Stimulated activated CD8-positive, alpha-beta memory T cell treated with anti-CD3 and anti-CD28 coated beads, Interleukin-2, amount 100 ng/mL, for 48 hours (primary cell): ENCODE results near the gene FAM13A.

Experiments
- DNase-seq, 2 donors: peaks; one replicate each; pipeline ENCODE4 v3.0.0-alpha.2; 2020; ENCODE audit warnings: low read depth in 2 of 2

FAM13A gene

DNA sequence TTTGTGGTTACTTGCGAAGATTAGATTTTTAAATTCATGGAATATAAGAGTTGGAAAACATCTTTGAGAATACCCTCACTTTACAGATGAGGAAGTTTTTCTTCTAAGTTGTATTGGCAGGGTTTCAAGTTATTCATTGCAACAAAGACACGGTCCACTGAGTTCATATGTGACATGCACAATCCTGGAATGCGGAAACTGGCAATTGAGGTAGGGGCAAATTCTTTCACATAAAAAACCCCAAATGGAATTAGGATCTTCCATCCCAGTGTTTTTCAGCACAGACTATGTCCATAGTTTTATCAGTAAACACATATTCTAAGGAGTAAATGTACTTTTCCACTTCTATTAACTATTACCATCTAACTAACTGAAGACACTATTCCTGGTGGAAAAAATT is 277.6 kb downstream of the FAM13A start:
- no peak for DNase-seq

DNA sequence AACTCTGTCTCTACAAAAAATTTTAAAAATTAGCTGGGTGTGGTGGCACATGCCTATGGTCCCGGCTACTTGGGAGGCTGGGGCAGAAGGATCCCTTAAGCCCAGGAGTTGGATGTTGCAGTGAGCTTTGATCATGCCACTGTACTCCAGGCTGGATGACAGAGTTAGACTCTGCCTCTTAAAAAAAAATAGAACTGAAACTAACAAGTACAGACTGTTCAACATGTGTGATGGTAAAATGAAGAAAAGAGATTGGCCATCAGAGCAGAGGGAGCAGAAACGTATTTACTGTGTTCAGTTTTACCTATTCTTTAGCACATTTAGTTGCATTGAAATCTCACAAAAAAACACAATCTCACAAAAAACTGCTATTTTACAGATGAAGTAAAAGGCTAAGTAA is 281.5 kb downstream of the FAM13A start:
- no peak for DNase-seq

DNA sequence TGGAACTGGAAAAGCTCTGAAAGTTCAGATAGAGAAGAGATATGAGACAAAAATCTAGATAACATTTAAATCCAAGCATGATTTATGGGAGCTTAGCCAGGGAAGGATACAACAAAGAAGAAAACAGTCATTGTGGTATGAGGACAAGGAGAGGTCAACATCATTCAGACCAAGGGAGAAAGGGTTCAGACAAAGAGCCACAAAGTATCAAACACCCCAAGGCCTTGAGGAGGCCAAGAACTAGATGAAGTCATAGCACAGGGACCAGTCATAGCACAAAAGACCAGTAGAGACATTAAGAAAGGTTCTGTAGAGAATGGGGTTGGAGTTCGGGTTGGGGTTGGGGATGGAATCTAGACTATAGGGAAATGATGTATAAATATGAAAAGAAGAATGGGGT is 282.0 kb downstream of the FAM13A start:
- no peak for DNase-seq

- no peak for DNase-seq
These were observed 285.0 kb downstream of the FAM13A start for GRCh38 chr4:88771883-88772450.

DNA sequence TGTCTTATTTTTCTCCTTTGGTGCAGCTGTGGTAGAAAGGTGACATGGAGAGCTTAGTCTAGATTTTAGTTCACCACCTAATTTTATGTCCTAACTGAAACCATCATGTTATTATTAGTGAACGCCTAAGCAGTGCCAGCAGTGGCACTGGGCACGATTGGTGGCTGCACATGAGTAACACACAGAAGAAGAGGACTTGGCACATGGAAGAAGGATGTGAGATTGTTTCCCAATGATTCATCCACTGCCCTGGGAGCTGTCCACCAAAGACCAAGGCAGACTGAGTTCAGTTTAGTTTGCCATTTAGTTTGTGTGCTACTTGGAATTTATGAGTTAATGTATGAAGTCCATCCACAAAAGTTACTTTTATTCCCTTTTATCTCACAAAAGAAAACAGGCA is 291.3 kb downstream of the FAM13A start:
- no peak for DNase-seq

DNA sequence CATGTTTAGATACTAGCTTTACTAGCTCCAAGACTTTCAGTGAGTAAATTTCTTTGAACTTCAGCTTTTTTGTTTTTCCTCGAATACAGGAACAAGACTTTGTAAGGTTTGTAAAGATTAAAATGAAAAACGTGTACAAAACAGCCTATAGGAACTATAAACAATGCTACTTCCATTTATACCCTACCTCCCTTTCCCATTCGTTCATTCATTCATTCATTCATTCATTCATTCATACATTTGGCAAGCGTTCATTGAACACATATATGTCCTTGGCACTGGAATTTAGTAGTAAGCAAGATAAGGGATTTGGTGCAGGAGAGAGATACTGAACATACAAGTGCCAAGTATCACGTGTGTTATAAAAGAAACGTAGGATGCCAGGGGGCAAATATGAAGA is 293.9 kb downstream of the FAM13A start:
- DNase-seq = no peak

DNA sequence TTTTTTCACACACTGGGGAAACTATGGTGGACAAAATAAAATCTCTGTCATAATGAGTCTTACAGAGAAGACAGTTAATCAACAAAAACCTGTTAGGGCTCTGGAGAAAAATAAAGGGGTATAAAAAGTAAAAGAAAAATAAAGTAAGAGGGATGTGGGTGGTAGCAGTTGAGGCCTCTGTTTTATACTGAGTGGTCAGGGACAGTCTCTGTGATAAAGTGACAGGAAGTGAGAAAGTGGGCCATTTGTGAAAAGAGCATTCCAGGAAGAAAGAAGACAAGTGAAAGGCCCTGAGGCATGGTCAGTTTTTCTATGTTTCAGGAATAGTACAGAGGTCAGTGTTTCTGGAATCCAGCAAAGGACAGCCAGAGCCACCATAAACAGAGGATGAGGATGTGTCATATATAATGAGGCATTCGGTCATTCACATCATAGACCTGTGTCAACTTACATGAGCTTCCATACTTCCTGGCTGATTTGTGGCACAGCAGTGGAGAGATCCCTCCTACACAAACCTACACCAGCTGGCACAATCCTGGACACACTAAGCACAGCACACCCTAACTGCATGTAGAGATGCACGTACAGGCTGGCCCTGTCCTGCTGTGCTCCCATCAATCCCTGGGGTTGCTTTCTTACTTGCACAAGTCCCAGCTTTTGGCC is 295.0 kb downstream of the FAM13A start:
- no peak for DNase-seq

DNA sequence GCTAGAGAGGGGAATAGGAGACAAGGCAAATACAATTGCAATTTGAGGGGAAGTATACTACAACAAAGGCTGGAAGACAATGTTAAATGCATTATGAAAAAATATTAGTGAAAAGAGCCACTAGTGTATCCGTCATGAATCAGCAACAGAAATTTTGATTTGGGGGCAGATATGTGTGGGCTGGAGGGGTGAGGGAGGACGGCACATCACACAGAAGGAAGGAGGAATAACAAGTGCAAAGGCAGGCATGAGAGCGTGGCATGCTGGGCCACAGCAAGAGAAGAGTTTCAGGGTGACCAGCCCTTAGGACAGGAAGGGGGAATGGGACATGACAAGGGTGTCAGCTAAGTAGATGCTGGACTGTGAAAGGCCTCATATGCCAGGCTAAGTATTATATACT is 295.6 kb downstream of the FAM13A start:
- no peak for DNase-seq

DNA sequence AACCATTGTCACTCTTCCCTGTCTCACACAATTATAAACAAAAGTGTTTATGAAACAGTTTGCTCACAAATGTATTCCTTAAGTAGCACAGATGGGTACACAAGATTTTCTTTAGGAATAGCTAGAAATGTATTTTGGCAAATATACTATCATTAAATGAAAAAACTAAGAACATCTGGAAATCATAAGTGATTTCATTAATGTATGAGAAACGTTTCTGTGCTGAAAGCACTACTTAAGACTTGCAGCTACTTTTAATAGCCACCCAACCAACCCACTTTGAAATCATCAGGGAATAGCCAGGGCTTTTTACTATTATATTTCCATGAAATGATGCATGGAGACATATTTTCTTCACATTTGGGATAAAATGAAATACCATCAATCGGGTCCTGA is 297.1 kb downstream of the FAM13A start:
- DNase-seq = no peak

- DNase-seq = no peak
These were observed 297.7 kb downstream of the FAM13A start for GRCh38 chr4:88759039-88759894.

- DNase-seq = no peak
These were observed 298.7 kb downstream of the FAM13A start for GRCh38 chr4:88758264-88758663.

DNA sequence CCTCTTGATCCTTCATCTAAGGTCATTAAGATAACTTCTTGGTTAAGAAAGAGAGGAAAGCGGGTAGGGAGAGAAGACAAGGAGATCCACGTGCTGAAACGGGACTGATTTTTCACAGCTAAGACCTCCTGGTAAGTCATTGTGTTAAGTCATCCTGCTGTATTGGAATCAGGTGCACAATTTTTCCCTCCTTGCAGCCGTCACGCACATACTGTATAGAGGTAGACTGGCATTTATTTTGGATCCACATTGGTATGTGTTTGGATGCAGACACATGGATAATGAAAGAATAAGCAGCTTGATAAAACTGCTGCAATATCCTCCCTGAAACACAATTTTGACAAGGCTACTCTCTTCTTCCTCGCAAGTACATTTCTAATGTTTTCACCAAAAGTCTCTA is 299.2 kb downstream of the FAM13A start:
- no peak for DNase-seq

DNA sequence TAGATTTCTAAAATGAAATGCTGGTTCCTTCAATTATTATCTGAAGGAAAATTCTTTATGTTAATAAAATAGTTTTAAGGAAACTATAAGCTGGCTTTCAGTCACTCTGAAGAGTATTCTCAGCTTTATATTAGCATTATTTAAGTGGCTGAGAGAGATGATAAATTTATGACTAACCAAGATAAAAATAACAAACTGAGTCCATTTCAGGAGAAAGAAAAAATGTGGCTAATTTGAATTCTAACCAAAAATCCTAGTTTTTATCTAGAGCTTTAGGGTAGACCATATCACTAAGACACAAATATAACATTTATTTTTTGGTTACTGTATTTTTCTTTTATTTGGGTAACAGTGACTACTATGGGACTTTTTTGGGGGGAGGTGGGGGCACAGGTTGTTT is 299.9 kb downstream of the FAM13A start:
- DNase-seq = no peak

GRCh38 chr4:88756149-88756548 is 300.8 kb downstream of the FAM13A start:
- DNase-seq = no peak

GRCh38 chr4:88755454-88755853 is 301.5 kb downstream of the FAM13A start:
- DNase-seq = no peak

DNA sequence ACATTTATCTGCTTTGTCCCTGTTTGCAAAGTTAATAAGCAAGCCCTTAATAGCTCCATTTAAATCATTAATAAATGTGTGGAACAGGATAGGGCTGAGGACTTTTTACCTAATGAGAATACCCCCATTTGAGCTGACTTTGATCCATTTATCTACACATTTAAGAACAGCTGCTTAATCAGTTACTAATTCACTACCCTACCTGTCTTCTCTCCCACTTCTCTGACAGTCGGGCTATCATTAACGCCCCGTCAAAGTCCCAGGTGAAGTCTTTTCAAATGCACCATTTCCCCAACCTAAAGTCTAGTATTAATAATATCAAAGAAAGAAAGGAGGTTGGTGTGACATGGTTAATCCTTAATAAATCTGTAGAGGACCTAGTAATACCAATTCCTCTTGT is 302.2 kb downstream of the FAM13A start:
- DNase-seq = no peak

GRCh38 chr4:88753658-88754571 is 303.1 kb downstream of the FAM13A start:
- no peak for DNase-seq

DNA sequence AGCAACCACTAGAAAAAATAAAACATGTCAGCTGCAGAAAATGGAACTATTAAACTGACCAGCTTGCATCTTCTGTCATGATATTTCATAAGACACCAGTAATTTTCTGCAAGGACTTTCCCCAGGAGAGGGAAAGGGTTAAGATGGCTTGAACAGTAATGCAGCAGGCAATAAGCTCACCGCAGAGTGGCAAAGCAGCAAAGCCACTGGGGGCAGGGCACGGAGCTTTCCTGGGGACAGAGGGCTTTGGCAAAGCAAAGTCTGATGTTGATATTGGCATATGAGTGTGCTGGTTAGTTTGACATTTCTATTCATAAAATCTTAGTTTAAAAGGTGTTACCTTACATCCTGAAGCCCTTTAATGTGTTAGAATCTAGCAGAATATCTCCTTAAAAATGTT is 304.2 kb downstream of the FAM13A start:
- no peak for DNase-seq

- no peak for DNase-seq
These were observed 304.9 kb downstream of the FAM13A start for GRCh38 chr4:88752076-88752463.

DNA sequence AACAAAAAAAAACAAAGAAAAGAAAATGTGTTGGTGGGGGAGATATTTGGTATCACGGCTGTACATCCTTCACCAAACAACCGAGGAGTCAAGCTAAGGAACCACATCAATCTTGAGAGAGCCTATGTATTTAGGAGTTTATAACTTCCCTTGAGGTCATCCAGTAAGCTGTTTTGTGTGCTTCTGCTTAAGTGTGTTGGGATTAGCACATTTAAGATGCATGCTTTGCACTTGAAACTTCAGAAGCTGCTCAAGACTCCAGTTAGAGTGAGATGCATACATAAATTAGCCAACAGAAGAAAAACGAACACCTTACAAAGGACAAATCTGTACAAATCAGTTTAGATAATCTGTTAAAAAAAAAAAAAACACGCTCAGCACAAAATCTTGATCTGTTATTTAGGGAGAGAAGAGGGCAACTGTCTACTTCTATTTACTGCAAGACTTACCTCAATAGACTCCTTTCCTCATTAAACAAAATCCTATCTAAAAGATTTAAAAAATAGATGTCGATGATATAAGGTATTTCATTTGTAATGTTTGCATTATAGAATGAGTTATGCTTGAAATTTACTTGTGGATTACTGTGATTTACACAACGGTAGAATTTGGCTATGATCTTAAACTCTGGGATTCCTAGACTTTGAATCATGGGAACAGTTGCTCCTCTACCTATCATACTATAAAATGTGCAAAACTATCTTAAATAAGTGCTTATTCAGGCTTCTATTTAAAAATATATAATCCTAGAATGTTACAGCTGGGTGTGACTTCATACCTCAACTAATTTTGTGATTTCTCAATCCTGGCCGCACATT is 305.5 kb downstream of the FAM13A start:
- no peak for DNase-seq

GRCh38 chr4:88750369-88750768 is 306.6 kb downstream of the FAM13A start:
- no peak for DNase-seq
